ENCODE measurements around the gene ZNF485.

DNA sequence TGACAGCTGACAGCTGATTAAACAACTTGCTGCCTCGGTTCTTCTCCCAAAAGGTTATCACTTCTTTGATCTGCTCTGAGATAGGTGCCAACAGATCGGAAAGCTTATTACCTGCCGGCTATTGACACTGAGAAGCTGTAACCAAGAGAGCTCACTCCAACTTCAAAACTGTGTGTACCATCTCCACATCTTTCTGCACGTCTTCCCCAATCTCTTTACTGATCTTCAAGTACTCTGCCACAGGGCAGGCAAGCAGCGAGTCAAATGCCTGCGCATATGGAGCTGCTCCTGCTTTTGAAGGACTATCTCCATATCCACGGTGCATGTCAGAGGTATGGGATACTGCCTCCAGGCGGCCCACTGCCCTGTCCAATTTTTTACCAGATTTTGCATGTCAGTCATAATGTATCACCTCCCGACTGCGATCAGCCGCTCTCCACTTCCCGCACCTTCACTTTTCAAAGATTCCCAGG, 352 bp upstream of the ZNF485 start:
- TF ChIP-seq, protein P1, sequence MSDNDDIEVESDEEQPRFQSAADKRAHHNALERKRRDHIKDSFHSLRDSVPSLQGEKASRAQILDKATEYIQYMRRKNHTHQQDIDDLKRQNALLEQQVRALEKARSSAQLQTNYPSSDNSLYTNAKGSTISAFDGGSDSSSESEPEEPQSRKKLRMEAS (IDR thresholded peaks at IDR 0.05; ENCODE audit: low read depth, low read length): no peak
- no peak for TF ChIP-seq POLR2A (IDR thresholded peaks at IDR 0.05; ENCODE audit: extremely low read depth, insufficient read length)
- TF ChIP-seq, protein P2, sequence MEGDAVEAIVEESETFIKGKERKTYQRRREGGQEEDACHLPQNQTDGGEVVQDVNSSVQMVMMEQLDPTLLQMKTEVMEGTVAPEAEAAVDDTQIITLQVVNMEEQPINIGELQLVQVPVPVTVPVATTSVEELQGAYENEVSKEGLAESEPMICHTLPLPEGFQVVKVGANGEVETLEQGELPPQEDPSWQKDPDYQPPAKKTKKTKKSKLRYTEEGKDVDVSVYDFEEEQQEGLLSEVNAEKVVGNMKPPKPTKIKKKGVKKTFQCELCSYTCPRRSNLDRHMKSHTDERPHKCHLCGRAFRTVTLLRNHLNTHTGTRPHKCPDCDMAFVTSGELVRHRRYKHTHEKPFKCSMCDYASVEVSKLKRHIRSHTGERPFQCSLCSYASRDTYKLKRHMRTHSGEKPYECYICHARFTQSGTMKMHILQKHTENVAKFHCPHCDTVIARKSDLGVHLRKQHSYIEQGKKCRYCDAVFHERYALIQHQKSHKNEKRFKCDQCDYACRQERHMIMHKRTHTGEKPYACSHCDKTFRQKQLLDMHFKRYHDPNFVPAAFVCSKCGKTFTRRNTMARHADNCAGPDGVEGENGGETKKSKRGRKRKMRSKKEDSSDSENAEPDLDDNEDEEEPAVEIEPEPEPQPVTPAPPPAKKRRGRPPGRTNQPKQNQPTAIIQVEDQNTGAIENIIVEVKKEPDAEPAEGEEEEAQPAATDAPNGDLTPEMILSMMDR (IDR thresholded peaks at IDR 0.05; ENCODE audit: low read depth, low read length): no peak
- no peak for TF ChIP-seq MYC (IDR thresholded peaks at IDR 0.05; ENCODE audit: low read depth, low read length)

Data from NB4 (cell line).